GM21723 (cell line): ENCODE data around the gene HNRNPC.
"Not testable (repeated sequence)": the region's sequence is repeated elsewhere in the genome, so short reads cannot be mapped to it uniquely, and the experiment has no call there.

Experiments
- ATAC-seq: cut with Tn5 transposase; IDR thresholded peaks from one replicate; pipeline ENCODE4 v1.9.1; 2021; ENCODE audit warnings: mild to moderate bottlenecking, moderate library complexity; ENCODE audit not compliant: unreplicated experiment

The HNRNPC gene

DNA sequence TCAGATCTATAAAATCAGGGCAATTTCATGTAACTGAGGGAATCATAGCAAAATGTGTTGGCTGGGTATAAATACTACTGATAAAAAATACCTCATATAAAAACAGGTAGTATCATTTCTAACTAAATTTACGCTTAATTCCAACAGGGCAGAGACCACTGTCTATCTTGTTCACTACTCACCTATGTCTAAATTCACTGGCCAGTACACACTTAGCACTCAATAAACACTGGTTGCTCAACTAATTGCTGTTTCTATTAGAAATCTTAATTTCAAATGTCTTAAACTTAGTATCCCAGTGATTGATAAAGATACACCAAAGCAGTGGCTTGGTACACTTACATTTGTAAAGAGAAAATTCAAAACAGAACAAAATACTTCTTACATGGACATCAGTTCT lies 55.6 kb downstream of the HNRNPC start:
- no peak for ATAC-seq

DNA sequence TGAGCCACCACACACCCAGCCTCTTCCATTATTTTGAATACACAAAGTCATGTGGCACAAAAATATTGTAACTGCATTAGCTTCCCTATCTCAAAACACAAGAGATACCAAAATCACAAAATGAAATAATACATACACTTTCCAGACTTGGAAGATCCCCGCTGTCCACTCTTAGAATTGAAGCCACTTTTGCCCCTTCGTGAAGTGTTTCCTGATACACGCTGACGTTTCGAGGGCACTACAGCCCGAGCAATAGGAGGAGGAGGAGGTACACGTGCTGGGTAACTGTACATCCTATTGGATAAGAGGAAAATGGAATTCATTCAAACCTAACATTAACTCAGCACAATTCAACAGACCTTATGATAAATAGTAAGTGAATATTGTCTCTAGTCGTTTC lies 56.4 kb downstream of the HNRNPC start:
- ATAC-seq: not testable (repeated sequence)

DNA sequence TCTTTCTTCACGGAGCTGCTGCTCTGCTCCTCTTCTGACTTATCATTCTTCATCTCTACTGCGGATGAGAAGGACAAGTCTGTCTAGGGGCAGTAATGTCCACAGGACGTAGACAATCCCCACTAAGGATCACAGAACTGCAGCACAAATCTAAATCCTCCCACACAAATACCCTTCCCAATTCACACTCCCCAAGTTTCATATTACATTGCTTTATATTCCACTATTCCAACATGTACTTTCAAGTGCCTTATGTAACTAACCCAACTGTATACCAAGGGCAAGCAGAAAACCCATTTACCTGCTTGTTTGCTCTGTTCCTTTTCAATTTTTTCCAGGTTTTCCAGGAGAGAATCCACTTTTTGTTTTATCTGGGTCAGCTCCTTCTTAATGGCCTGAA lies 57.7 kb downstream of the HNRNPC start:
- no peak for ATAC-seq

DNA sequence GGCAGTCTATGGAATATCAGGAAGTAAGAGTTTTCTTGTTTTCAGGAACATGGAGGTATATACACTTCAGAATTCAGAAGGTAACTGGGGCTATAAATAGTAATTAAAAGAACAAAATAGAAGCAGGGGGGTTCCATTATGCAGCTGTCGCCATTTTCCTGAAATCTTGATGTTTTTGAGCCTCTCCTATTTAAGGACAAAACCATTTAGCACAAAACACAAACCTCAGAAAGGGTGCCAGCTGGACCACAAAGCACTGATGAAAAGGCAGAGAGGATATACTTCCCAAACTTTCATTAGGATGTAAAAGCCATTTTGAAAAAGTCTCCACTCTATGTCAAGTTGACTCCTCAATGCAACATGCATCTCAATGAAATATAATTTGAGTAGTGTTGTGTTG lies 59.2 kb downstream of the HNRNPC start:
- ATAC-seq: no peak

DNA sequence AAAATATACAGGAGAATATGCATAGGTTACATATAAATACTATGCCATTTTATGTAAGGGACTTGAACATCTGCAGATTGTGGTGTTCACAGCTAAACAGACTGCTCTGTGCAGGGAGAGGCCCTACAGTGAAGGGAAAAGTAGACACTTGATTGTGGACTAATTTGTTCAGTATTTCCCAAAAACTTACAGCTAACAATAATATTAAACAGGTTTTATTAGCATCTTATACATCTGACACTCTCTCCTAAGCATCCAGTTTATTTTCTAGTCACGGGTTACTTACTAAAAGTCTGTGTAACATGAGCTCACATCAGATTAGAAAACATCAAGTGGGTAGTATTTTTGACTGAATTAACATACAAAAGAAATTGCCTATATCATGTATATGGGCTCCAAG lies 60.1 kb downstream of the HNRNPC start:
- no peak for ATAC-seq

DNA sequence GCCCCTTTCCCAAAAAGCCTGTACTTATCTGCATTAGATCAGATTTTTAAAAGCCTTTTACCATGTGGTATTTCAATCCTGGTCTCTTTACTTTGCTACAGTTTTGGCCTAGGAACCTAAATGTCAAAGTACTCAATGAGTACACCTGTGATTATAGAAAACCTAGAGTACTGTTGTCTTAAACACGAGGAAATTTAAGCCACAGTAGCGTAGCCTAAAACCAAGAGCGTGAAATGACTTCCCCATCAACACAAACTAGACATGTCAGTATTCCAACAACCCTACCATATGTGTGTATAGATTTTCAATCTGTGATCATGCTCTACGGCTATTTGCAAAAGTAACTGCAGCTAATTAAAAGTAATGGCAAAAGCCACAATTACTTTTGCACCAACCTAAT lies 60.7 kb downstream of the HNRNPC start:
- ATAC-seq: no peak

DNA sequence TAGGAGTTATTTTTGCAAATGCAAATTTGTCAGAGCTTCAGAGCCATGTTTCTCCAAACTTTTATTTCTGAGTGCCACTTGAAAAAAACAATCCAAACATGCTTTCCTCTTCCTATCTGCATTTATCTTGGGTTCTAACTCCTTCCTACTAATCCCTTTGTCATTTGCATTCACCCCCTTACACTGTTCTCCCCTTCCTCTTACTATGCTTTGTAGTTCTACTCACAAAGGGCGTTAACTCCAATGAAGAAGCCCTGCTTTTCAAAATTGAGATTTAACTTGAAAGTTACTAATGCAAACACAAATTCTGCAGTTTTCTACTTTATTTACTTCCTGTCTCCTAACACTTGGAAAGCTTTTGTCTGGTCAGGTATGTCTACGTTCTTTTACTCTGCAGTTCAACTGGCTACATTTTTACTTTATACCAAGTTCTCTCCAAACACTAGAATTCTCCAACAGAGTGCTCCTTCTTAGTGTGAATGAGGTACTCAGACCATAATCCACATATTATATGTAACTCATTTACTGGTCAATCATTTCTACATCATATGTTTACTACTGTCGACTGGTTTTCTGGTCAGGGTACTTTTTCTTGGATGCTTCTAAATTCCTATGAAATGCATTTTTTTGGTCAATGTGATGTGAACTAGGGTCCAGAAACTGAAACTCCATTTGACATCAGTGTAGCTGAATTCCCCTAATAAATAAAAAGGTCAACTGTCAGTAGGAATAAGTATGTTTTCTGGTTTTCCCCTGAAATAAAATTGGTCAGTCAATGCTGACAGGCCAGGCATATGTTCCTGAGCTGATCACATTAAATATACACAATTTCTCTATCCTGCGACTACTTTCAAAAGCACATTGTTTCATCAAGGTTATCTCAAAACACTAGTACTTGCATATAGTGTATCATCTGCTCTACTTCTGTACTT lies 62.2 kb downstream of the HNRNPC start:
- no peak for ATAC-seq

DNA sequence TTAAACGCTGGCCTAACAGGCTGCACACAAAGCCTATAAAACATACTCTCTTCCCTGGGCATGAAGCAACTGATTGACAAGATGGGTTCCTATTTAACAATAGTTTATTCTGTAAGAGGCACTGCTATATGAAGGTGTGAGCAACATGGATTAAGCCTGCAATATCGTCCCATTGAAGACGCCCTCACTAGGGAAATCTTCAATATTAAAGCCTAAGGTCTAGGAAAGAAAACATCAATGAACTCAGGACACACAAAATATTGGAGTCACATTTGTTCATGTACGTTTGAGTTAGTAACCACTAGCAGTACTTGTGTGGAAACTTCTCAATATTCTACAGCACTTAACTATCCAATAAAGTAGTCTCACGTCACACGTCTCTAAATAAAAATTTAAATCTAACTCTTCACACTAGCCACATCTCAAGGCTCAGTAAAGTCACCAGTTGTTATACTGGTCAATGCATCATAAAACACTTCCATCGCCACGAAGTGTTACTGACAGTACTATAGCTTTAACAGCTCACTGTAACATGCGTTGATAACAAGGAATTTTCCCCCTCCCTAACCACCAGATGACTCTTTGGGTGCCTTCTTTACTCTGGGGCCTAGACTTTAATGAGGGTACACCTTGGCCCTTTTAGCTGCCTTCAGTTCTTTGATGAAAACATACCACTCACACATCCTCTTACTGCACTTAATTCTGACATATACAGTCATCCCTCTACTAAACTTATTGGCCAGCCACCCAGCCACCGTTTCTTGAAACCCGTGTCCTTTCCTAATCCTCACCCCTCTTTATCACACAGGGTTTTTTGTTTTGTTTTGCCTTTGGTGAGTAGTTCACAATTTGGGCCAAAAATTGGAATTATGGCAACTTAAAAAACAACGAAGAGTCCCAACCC lies 63.3 kb downstream of the HNRNPC start:
- ATAC-seq: no peak

DNA sequence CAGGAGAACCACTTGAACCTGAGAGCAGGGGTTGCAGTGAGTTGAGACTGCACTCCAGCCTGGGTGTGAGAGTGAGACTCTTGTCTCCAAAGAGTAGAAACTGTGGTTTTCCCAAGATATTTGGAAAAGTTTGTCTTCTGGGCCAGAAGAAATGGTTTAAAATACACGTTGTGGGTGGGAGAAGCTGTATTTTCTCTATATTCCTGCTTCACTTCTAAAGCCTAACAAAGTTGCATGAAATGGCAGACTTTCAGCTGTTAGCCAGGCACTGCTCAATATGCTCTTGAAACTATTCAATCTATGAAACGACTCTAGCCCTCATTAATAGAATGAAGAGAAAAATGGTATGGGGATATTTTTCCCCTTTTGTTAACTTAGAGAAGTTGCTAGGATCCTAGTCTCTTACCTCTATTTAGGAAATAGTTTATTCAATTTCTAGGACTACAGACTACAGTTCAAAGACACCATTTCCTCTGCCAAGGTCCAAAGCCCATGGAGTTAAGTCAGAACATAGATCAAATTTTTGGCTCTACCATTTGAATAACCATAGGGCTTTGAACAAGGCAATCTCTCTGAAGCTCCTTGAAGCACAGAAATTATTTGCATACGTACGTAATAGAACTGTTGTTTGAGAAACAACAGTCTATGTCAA lies 64.1 kb downstream of the HNRNPC start:
- no peak for ATAC-seq

DNA sequence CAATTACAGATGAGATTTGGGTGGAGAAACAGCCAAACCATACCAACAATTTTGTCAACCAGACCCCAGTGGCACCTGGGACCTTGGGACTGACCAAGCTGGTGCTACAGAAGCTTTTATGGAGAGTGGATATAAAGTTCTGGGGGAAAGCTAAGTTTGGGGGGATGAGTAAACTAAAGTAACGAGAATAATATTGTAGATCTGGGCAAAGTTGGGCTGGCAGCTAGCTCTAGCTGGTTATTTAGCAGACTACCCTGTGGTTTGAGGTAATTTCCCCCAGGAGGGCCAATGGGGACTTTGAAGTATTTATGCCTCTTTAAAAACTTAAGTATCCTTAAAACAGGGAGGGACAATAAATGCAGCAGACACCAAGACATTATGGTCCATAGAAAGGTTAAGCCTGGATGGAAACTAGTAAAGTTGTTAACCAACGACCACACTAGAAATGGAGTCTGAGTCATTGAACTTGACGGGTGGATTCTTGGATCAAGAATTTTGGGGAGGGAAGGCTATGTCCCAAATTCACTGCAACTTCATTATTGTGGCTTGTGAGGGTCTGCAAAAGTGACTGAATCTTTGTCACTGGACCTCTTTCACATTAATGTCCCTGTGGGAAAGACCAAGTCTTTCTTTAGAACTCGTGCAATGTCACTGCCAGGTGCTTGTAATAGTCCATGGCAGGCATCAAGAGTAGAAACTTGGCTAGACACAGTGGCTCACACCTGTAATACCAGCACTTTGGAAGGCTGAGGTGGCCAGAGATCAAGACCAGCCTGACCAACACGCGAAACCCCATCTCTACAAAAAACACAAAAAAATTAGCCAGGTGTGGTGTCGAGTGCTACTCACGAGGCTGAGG lies 64.8 kb downstream of the HNRNPC start:
- ATAC-seq: no peak

DNA sequence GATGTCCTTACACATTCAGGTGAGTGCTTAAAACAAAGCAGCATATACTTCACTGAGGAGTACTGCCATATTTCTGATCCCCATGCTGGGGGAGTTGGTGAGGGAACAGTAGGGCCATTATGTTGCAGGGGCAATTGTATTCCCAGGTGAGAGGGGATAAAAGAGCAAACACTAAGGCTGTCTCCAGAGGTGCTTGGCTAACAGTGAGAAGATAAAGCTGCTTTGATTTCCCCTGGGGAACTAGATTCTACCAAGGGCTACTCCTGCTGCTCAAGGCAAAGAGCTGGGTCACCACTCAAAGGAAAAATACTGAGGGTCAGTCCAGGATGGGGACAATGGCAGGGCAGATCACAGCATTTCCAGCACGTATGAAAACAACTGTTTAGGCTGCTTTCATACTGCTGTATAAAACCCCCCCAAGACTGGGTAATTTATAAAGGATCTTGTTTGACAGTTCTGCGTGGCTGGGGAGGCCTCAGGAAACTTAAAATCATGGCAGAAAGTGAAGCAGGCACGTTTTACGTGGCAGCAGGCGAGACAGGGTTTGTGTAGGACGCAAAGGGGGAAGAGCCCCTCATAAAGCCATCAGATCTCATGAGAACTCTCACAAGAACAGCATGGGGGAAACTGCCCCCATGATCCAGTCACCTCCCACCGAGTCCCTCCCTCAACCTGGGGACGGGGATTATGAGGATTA lies 65.6 kb downstream of the HNRNPC start:
- ATAC-seq: no peak

DNA sequence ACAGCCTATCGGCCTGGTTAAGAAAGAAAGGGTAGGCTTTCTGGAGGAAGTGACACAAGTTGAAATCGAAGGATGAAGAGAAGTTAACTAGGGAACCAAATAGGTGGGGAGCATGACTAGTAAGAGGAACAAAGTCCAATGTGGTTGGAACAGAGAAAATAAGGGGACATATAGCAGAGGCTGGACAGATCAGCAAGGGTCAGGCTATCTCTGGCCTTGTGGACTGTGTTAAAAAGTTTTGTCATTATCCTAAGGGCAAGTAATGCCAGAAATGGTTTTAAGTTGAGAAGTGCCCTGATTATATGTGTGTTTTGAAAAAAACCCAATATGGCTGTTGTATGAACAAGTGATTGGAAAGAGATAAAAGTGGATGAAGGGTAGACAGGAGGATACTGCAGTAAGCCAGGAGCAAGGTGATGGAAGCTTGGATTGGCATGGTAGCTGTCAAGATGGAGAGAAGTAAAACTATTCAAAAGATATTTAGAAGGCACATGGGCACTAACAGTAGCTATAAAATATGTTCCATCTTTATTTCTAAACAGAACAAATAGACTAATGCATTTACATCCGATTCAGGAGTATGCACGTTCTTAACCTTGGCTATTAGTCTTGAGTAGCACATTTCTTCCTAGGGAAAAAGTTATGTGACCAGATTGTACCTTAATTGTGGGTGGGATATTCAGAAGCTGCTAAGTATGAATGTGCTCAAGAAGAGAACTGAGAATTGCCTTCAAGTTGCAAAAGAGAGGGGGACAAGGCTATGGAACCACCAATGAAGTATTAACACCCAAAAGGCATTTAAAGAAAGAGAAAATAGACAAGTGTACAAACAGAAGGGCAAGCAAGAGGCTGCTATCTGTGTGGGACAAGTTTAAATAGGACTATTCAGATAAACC lies 66.5 kb downstream of the HNRNPC start:
- no peak for ATAC-seq

DNA sequence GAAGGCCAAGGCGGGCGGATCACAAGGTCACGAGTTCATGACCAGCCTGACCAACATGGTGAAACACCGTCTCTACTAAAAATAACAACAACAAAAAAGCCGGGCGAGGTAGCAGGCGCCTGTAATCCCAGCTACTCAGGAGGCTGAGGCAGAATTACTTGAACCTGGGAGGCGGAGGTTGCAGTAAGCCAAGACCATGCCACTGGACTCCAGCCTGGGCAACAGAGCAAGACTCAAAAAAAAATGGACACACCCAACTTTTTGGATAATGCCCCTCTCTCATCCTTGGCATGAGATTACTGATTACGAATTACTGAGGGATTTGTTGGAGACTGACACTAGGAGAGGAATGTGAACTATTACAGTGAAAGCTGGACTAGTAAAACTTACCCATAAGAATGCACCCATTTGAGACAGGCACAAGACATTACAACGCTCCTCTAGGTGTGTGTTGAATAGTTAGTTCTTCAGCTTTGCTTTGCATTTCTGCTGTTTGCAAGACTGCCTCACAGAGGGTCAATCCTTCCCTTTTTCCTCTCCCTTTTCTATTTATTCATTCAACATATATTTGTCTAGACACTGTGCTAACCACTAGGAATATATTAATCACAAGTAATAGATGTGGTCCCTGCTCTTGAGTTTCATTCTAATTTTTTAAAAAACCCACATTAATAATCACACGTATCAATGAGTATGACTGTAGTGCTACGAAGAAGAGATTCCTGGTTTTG lies 67.3 kb downstream of the HNRNPC start:
- no peak for ATAC-seq

DNA sequence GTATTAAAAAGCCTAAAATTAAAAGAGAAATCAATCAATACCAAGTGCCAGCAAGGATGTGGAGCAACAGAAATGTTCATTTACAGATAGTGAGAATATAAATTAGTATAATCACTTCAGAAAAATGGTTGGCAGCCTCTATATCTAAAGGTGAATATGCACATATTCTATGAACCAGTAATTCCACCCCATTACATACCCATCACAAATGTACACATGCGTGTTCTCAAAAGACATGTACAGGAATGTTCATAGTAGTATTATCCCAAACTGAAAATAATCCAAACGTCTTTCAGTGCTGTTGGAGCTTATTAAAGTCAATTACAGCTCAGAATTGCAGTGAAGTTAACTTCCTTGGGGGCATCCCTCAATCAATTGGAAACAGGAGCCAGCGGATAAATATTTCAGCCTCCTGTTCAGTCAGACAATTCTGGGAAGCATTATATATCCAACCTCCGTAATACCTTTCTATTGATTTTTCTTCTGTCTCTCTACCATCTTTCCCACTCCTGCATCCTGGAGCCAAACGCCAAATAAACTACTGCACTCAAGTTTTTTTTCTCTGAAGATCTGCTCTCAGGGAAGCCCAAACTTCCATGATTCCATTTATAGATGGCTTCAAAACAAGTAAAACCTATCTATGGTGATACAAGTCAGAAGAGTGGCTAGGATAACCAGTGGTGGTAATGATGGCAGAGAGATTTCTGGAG lies 68.3 kb downstream of the HNRNPC start:
- no peak for ATAC-seq

DNA sequence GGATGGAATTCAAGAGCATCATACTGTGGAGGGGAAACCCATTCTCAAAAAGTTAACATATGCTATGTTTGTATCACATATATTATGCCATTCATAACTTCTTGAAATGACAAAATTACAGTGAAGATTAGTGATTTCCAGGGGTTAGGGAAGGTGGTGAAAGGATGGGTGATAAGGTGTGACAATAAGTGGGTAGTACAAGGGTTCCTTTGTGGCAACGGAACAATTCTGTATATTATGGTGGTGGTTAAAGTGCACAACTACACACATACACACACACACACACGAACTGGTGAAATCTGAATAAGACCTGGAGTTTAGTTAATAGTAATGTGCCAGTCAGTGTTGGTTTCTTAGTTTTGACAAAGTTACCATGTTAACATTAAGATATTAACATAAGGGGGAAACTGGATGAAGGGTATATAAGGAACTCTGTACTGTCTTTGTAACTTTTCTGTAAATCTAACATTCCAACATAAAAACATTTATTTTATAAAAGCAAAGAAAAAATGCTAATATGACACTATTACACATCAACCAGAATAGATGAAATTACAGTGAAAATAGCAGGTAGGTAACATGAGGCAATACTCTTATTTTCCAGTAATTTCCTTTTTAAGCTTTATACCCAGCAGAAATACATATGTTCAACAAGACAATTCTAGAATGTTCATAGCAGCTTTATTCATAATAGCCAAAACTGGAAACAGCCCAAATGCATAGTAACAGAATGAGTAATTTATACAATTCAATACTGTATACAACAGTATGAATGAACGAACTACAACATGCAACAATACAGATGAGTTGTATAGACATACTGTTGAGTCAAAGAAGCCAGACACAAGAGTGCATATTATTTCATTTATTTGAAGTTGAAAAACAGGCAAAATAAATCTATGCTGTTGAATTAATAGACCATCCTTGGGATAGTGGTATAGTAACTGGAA lies 69.4 kb downstream of the HNRNPC start:
- ATAC-seq: no peak

DNA sequence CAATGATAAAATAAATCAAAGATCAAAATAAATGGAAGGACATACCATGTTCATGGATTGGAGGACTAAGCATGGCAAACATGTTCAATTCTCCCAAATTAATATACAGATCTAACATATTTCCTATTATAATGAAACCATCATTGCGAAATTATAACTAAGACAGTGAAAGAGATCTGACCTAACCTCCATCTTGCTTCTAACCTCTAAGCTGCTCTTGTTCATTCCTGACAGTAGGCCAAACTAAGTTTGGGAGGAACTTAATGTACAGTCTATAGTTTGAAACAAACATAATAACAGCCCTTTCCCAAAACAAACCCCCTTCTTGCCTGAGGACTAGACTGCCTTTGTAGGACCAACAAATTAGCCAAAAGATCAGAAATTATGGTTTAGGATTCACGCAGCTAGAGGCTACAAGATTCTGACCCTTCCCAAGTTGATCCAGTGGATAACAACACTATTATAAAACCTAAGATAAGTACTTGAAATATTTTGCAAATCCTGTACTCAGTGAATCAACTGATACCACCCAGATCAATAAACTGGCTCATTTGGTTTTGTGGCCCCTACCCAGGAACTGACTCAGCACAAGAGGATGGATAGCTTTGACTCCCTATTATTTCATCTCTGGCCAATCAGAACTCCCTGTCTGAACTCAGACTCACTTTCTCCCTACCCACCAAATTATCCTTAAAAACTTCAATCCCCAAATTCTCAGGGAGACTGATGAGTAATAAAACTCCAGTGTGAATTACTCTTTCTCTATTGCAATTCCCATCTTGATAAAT lies 71.6 kb downstream of the HNRNPC start:
- no peak for ATAC-seq
